Inflammatory macrophage treated with lipopolysaccharide for 1 hour (primary cell): ENCODE data around the gene FAM72A.
A peak's percentile ranks its signal among the peaks of the same experiment; 100 is the strongest.
"Not testable (repeated sequence)": the region's sequence is repeated elsewhere in the genome, so short reads cannot be mapped to it uniquely, and the experiment has no call there.

Experiments
- DNase-seq, 2 donors: peaks; one replicate each; pipeline ENCODE4 v3.0.0-alpha.2; 2020 to 2022

The FAM72A gene

GRCh38 chr1:206210802-206211201, 8.2 kb upstream of the FAM72A start:
- not testable (repeated sequence) for DNase-seq

- DNase-seq, result not testable (repeated sequence)
These were observed 2.9 kb upstream of the FAM72A start for GRCh38 chr1:206205569-206205968.

- peak in 1 of 2 donors; percentile 0 for DNase-seq
These were observed 2.2 kb upstream of the FAM72A start for GRCh38 chr1:206204871-206205270.

GRCh38 chr1:206204159-206204511, 1.5 kb upstream of the FAM72A start:
- DNase-seq, result not testable (repeated sequence)

- peak; percentile 29 to 32 for DNase-seq
These were observed 922 bp upstream of the FAM72A start, which contains the start of gene SRGAP2 for GRCh38 chr1:206203364-206204158. TSS of gene SRGAP2 (plus strand) at chr1:206203541. CDS start at chr1:206205971, 2,430 bp downstream.

- DNase-seq, result not testable (repeated sequence)
These were observed 5.8 kb downstream of the FAM72A start for GRCh38 chr1:206196748-206197424.

GRCh38 chr1:206195182-206195581, 7.5 kb downstream of the FAM72A start:
- not testable (repeated sequence) for DNase-seq

- not testable (repeated sequence) for DNase-seq
These were observed 15.8 kb downstream of the FAM72A start for GRCh38 chr1:206186826-206187225.

GRCh38 chr1:206185778-206186177, 16.9 kb downstream of the FAM72A start:
- DNase-seq, result not testable (repeated sequence)

- peak in 1 of 2 donors; percentile 0 for DNase-seq
These were observed 18.9 kb downstream of the FAM72A start for GRCh38 chr1:206183788-206184187.

- peak; percentile 18 to 23 for DNase-seq
These were observed 20.0 kb downstream of the FAM72A start for GRCh38 chr1:206182368-206183317.

- DNase-seq, result not testable (repeated sequence)
These were observed 23.0 kb downstream of the FAM72A start for GRCh38 chr1:206179666-206180065.

GRCh38 chr1:206178061-206178989, 24.3 kb downstream of the FAM72A start:
- DNase-seq, result peak; percentile 12 to 13

GRCh38 chr1:206176114-206176502, 26.5 kb downstream of the FAM72A start:
- not testable (repeated sequence) for DNase-seq

- peak; percentile 31 to 49 for DNase-seq
These were observed 27.1 kb downstream of the FAM72A start for GRCh38 chr1:206175459-206176113.

- not testable (repeated sequence) for DNase-seq
These were observed 28.3 kb downstream of the FAM72A start for GRCh38 chr1:206174182-206174868.

GRCh38 chr1:206173110-206173719, 29.4 kb downstream of the FAM72A start:
- DNase-seq, result not testable (repeated sequence)

- not testable (repeated sequence) for DNase-seq
These were observed 32.8 kb downstream of the FAM72A start for GRCh38 chr1:206169794-206170193.

- not testable (repeated sequence) for DNase-seq
These were observed 35.1 kb downstream of the FAM72A start for GRCh38 chr1:206167350-206168029.
